OCI-LY3 (cell line): Measurements from ENCODE around the gene DPP3.

ENCODE experiments used
- EZH2phosphoT487 ChIP-seq: fragments of 200-600 bp; shearing (Covaris generic); IDR thresholded peaks from 2 replicates; pipeline ENCODE4 v1.6.1; 2018; ENCODE audit warnings: antibody characterized with exemption, mixed run types, low read depth
- TF ChIP-seq, protein P1 (sequence below): fragments of 200-600, 300-600 bp; sonication (generic); IDR thresholded peaks from 2 replicates; pipeline ENCODE4 v1.5.1; 2014; ENCODE audit warnings: antibody characterized with exemption, low read length, low read depth

DNA sequence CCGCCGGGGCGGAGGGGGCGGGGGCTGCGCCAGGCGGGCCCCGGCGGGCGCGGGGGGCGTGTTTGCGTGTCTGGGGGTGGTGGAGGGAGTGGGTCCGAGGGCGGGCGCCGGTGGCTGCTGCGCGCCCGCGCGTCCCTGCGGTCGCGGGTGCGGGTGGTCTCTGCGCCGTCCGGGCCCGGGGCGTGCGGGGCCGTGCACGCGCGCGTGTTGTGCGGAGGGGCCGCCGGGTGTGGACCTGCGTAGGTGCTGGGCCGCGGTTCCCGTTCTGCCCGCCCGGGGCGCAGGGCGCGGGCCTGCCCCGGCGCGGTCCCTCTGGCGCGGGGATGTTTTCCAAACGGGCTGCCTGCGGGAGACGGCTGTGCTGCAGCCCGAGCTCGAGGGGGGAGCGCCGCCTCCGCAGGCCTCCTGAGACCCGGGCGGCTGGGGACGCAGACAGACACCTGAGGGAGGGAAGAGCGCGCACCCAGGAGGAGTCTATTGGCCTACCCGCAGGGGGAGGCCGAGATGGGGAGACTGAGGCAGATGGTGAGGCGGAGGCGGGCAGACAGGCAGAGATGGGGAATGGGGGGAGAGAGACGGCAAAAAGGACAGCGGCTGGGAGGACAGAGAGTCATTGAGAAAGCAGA is 13.1 kb upstream of the DPP3 start:
- TF ChIP-seq, protein P1, sequence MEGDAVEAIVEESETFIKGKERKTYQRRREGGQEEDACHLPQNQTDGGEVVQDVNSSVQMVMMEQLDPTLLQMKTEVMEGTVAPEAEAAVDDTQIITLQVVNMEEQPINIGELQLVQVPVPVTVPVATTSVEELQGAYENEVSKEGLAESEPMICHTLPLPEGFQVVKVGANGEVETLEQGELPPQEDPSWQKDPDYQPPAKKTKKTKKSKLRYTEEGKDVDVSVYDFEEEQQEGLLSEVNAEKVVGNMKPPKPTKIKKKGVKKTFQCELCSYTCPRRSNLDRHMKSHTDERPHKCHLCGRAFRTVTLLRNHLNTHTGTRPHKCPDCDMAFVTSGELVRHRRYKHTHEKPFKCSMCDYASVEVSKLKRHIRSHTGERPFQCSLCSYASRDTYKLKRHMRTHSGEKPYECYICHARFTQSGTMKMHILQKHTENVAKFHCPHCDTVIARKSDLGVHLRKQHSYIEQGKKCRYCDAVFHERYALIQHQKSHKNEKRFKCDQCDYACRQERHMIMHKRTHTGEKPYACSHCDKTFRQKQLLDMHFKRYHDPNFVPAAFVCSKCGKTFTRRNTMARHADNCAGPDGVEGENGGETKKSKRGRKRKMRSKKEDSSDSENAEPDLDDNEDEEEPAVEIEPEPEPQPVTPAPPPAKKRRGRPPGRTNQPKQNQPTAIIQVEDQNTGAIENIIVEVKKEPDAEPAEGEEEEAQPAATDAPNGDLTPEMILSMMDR: no peak
- TF ChIP-seq EZH2phosphoT487: no peak
